ENCODE results near the gene PDLIM5. TPM values are rescaled to one million over a fixed set of nuclear protein-coding genes. Genes with fewer than 3 reads are reported as not detected.

The PDLIM5 gene
- total and polyA plus RNA-seq, 7 donors, result 215 to 840 (median 480) TPM

DNA sequence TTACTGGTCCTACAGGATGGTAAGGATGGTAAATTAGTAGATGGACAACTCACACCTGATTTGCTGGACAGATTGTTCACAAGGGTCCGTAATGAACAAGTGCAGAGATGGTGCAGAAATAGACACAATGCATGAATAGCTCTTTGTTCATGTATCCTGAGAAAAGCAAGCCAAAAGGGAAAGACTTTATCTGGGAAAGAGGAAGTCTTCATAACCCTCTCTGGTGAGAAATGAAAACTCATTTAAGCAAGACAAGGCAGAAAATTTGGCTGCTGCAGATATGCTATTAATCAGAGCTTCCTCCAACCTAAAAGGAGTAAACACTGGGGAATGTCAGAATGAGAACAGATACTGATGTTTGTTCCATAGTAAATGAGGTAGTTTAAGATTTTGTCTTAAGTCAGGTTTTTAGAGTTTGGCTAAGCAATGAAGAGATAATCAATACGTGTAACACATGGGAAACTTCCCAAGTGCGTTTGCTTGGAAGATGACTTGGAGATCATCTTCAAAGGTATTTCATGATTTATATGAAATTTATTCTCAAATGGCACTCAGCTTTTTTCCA, 153.6 kb downstream of the PDLIM5 start:
- H3K9me3 ChIP-seq, result no peaks in the 10 kb centered on the region
- intact Hi-C loops (cut with DNase I), result no loop called here
- TF ChIP-seq, protein P1, sequence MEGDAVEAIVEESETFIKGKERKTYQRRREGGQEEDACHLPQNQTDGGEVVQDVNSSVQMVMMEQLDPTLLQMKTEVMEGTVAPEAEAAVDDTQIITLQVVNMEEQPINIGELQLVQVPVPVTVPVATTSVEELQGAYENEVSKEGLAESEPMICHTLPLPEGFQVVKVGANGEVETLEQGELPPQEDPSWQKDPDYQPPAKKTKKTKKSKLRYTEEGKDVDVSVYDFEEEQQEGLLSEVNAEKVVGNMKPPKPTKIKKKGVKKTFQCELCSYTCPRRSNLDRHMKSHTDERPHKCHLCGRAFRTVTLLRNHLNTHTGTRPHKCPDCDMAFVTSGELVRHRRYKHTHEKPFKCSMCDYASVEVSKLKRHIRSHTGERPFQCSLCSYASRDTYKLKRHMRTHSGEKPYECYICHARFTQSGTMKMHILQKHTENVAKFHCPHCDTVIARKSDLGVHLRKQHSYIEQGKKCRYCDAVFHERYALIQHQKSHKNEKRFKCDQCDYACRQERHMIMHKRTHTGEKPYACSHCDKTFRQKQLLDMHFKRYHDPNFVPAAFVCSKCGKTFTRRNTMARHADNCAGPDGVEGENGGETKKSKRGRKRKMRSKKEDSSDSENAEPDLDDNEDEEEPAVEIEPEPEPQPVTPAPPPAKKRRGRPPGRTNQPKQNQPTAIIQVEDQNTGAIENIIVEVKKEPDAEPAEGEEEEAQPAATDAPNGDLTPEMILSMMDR (IDR thresholded peaks at IDR 0.05), result no peak
- no peaks in the 10 kb centered on the region for H3K4me1 ChIP-seq
- H3K27me3 ChIP-seq (ENCODE audit: insufficient read depth in 3 of 3, low read length in 2 of 3), result no peaks in the 10 kb centered on the region
- H3K4me3 ChIP-seq, result no peak overlapping the region
- no peak for ATAC-seq
- H3K27ac ChIP-seq, result no peak overlapping the region
- 63 to 71% (median 68%) methylated on average over 3 of the region's 3 CpGs for WGBS, 3 donors
- no peaks in the 10 kb centered on the region for H3K36me3 ChIP-seq (ENCODE audit: insufficient read depth in 1 of 2, low read depth in 1 of 2)
- DNase-seq, result no peak

DNA sequence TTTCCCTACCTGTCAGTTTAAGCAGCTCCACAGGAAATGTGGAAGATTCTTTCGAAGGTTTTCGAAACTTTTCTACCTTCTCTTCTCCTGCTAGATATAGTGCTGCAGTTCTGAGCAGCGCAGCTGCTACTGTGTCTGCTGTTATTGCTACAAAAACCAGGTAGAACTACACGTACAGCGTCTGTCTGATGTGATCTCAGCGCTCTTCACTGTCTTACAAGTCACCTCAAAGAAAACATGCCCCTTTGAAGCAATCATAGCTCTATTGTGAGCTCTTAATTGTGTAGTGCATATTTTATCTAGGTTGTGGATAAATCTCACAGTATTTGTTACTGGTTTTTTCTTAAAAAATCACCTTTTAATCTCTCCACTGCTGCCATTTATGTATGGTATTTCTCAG, 158.4 kb downstream of the PDLIM5 start:
- WGBS, 3 donors, result 93 to 95% (median 94%) methylated on average over 6 of the region's 6 CpGs
- DNase-seq, result no peak

DNA sequence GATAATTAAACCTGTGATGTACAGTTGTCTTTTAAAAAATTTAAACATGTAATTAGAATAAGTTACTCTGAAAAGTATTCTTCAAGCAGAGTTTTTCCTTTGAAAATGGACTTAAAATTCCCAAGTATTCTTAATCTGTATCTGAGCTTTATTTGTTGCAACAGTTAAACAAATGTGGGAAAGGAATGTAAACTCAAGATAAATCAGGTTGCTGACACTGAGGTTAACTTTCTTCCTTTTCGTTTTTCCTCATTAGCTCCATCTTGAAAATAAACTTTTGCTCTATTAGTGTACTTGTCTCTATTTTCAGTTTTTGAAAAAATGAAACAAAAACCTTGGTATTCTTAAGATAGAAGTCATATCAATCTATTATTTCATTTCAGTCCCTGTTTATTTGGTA, 161.5 kb downstream of the PDLIM5 start:
- TF ChIP-seq, protein P1 (IDR thresholded peaks at IDR 0.05), result no peak
- intact Hi-C loops (cut with DNase I), result no loop called here
- H3K9me3 ChIP-seq, result no peaks in the 10 kb centered on the region
- 43 to 87% (median 82%) methylated on average over 1 of the region's 1 CpG for WGBS, 3 donors
- H3K27ac ChIP-seq, result no peak overlapping the region
- H3K4me3 ChIP-seq, result no peak overlapping the region
- ATAC-seq (no peak), DNase-seq (no peak)
- H3K36me3 ChIP-seq (ENCODE audit: insufficient read depth in 1 of 2, low read depth in 1 of 2), result peaks cover 0 to 5% of the 10 kb centered on the region in 2 donors
- no peaks in the 10 kb centered on the region for H3K4me1 ChIP-seq
- no peaks in the 10 kb centered on the region for H3K27me3 ChIP-seq (ENCODE audit: insufficient read depth in 3 of 3, low read length in 2 of 3)

More for the DNA sequence above, 158.4 kb downstream of the PDLIM5 start:
- Histone ChIP-seq H3K27me3 (ENCODE audit: insufficient read depth in 3 of 3, low read length in 2 of 3) (no peaks in the 10 kb centered on the region), H3K4me3 (no peak overlapping the region), H3K9me3 (no peaks in the 10 kb centered on the region), H3K36me3 (ENCODE audit: insufficient read depth in 1 of 2, low read depth in 1 of 2) (no peaks in the 10 kb centered on the region), H3K27ac (no peak overlapping the region), H3K4me1 (no peaks in the 10 kb centered on the region)
- no peak for ATAC-seq
- TF ChIP-seq, protein P1 (IDR thresholded peaks at IDR 0.05), result no peak
- intact Hi-C loops (cut with DNase I), result no loop called here

DNA sequence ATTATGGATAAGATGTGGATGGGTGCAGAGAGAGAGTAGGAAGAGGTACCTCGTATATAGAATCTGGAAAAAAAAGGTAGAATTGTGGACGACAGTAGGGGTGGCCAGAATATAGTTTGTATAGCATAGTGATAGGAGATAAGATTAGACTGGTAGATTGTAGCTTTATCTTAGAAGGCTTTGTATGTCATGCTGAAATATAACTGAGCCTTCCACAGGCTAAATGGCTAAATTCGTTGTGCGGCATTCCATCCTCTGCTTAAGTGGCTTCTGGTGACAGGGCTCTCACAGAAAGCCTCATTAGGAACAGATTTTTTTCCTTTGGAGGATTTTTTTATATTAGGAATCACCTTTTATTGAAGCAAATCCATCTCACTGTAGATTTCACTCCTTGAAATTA, 163.7 kb downstream of the PDLIM5 start:
- WGBS, 3 donors, result 87 to 90% (median 89%) methylated on average over 4 of the region's 4 CpGs
- H3K4me1 ChIP-seq, result no peaks in the 10 kb centered on the region
- no peak overlapping the region for H3K4me3 ChIP-seq
- DNase-seq (no peak), ATAC-seq (no peak)
- H3K9me3 ChIP-seq, result no peaks in the 10 kb centered on the region
- H3K27ac ChIP-seq, result no peak overlapping the region
- intact Hi-C loops (cut with DNase I), result no loop called here
- H3K36me3 ChIP-seq (ENCODE audit: insufficient read depth in 1 of 2, low read depth in 1 of 2), result peaks cover 0 to 14% of the 10 kb centered on the region in 2 donors
- no peaks in the 10 kb centered on the region for H3K27me3 ChIP-seq (ENCODE audit: insufficient read depth in 3 of 3, low read length in 2 of 3)
- TF ChIP-seq, protein P1 (IDR thresholded peaks at IDR 0.05), result no peak
